HCT116 (cell line): ENCODE measurements around the gene CCDC197. TPM values are rescaled to one million over a fixed set of nuclear protein-coding genes. Genes with fewer than 3 reads are reported as not detected.

ENCODE experiments used
- ATAC-seq: fragments of 200-7000 bp; cut with Tn5 transposase; 2 replicates; pipeline ENCODE4 v1.9.1; 2020; ENCODE audit warnings: mild to moderate bottlenecking, moderate library complexity
- BruUV-seq: library from RNA; stranded (reverse); fragments of 400-500 nt; replicated peaks from 2 replicates; lab custom pipeline; 2021; lab: Mats Ljungman, UMichigan
- CTCF ChIA-PET: fragments of 300-600 bp; sonication (Branson Sonifier 250); formaldehyde crosslinking; loops from one replicate; lab custom pipeline; 2021; ENCODE audit warnings: antibody characterized with exemption; lab: Charles Lee
- POLR2A ChIA-PET: fragments of 300-600, 350-600 bp; sonication (Branson Sonifier 250); formaldehyde crosslinking; loops from one replicate; lab custom pipeline; 2021; ENCODE audit warnings: antibody characterized with exemption; lab: Charles Lee
- RAD21 ChIA-PET, 2 experiments: fragments of 300-600 bp; sonication (Branson Sonifier 250); formaldehyde crosslinking; loops; one replicate each; lab custom pipeline; 2023; ENCODE audit warnings: low total read pairs in 2 of 2; ENCODE audit not compliant: uncharacterized antibody in 2 of 2, unreplicated experiment in 2 of 2, low non-redundant PET in 1 of 2; lab: Charles Lee
- DNase-seq: peaks from one replicate; pipeline ENCODE4 v3.0.0-alpha.2; 2010; ENCODE audit warnings: low read depth, low spot score
- H2AFZ ChIP-seq: fragments of 200-600 bp; shearing (Covaris generic), sonication (generic); 2 replicates; pipeline ENCODE4 v1.6.1; 2017; ENCODE audit warnings: low read depth, mixed run types, mixed read lengths, antibody characterized with exemption, low read length; ENCODE audit not compliant: poor library complexity, severe bottlenecking
- H3K27ac ChIP-seq: 2 replicates; pipeline ENCODE4 v1.5.1; 2012; ENCODE audit warnings: low read depth, low read length
- H3K27me3 ChIP-seq: fragments of 200-600 bp; sonication (generic); 2 replicates; pipeline ENCODE4 v1.6.1; 2016; ENCODE audit warnings: mixed run types, low read length, mixed read lengths; ENCODE audit not compliant: insufficient read depth
- H3K36me3 ChIP-seq, 2 experiments: fragments of 200-500 bp in 1 of 2; fragments of 200-600 bp in 1 of 2; sonication (Bioruptor generic) in 1 of 2; sonication (generic) in 1 of 2; 2 replicates each; pipeline versions ENCODE4 v1.5.1 to v1.6.1; 2014 to 2016; ENCODE audit warnings: low read length in 2 of 2, inconsistent platforms in 1 of 2, mixed read lengths in 1 of 2, mixed run types in 1 of 2; ENCODE audit not compliant: insufficient read depth in 2 of 2, control insufficient read depth in 1 of 2
- H3K4me1 ChIP-seq, 2 experiments: fragments of 200-600 bp in 1 of 2; sonication (generic) in 1 of 2; 2 replicates each; pipeline versions ENCODE4 v1.5.1 to v1.6.1; 2012 to 2017; ENCODE audit warnings: low read length in 2 of 2, inconsistent platforms in 1 of 2, mild to moderate bottlenecking in 1 of 2, mixed read lengths in 1 of 2, mixed run types in 1 of 2, moderate library complexity in 1 of 2; ENCODE audit not compliant: insufficient read depth in 2 of 2, control insufficient read depth in 1 of 2
- H3K4me2 ChIP-seq: fragments of 200-600 bp; sonication (generic); 2 replicates; pipeline ENCODE4 v1.6.1; 2017; ENCODE audit warnings: mixed run types, low read length, mixed read lengths
- H3K4me3 ChIP-seq, 2 experiments: fragments of 200-600 bp in 1 of 2; sonication (generic) in 1 of 2; replicated peaks in 1 of 2; 2 replicates each; pipeline ENCODE4 v1.5.1; 2011 to 2016; ENCODE audit warnings: low read length in 2 of 2, control low read depth in 1 of 2, low read depth in 1 of 2, mild to moderate bottlenecking in 1 of 2, mixed read lengths in 1 of 2, mixed run types in 1 of 2
- H3K79me2 ChIP-seq: fragments of 200-600 bp; sonication (generic); 2 replicates; pipeline ENCODE4 v1.6.1; 2017; ENCODE audit warnings: mild to moderate bottlenecking, mixed run types, low read length, moderate library complexity, mixed read lengths; ENCODE audit not compliant: insufficient read depth
- H3K9ac ChIP-seq: fragments of 200-600 bp; sonication (generic); 2 replicates; pipeline ENCODE4 v1.6.1; 2016; ENCODE audit warnings: low read length, mixed read lengths
- H3K9me2 ChIP-seq: fragments of 200-600 bp; sonication (generic), shearing (Covaris generic); 2 replicates; pipeline ENCODE4 v1.6.1; 2017; ENCODE audit warnings: mixed run types, mild to moderate bottlenecking, moderate library complexity; ENCODE audit not compliant: insufficient read depth
- H3K9me3 ChIP-seq, 2 experiments: fragments of 200-500 bp in 1 of 2; fragments of 200-600 bp in 1 of 2; sonication (Bioruptor generic) in 1 of 2; sonication (generic) in 1 of 2; 2 replicates each; pipeline ENCODE4 v1.6.1; 2014 to 2017; ENCODE audit warnings: low read length in 2 of 2, mixed read lengths in 2 of 2, inconsistent platforms in 1 of 2, low read depth in 1 of 2, mild to moderate bottlenecking in 1 of 2, mixed run types in 1 of 2, moderate library complexity in 1 of 2; ENCODE audit not compliant: control insufficient read depth in 1 of 2, insufficient read depth in 1 of 2
- H4K20me1 ChIP-seq: fragments of 200-600 bp; sonication (generic), shearing (Covaris generic); 2 replicates; pipeline ENCODE4 v1.6.1; 2017; ENCODE audit warnings: mixed run types, mild to moderate bottlenecking, moderate library complexity; ENCODE audit not compliant: insufficient read depth
- CTCF ChIP-seq, 3 experiments: fragments of 200-600 bp in 1 of 3; sonication (generic) in 1 of 3; IDR thresholded peaks in 2 of 3; conservative IDR thresholded peaks in 1 of 3; 2 replicates each; pipeline ENCODE4 v1.5.1; 2012 to 2017; ENCODE audit warnings: low read depth in 2 of 3, low read length in 2 of 3, antibody characterized with exemption in 1 of 3, borderline replicate concordance in 1 of 3, control low read depth in 1 of 3, mild to moderate bottlenecking in 1 of 3, mixed read lengths in 1 of 3, mixed run types in 1 of 3, moderate library complexity in 1 of 3; ENCODE audit not compliant: insufficient read depth in 1 of 3
- EGR1 ChIP-seq: IDR thresholded peaks from 2 replicates; pipeline ENCODE4 v1.6.1; 2012; ENCODE audit warnings: low read depth
- EZH2phosphoT487 ChIP-seq: fragments of 200-600 bp; IDR thresholded peaks from 2 replicates; pipeline ENCODE4 v1.6.1; 2018; ENCODE audit warnings: antibody characterized with exemption, borderline replicate concordance
- FOSL1 ChIP-seq: IDR thresholded peaks from 2 replicates; pipeline ENCODE4 v1.6.1; 2012; ENCODE audit warnings: low read depth
- MAX ChIP-seq: IDR thresholded peaks from 2 replicates; pipeline ENCODE4 v1.6.1; 2012
- POLR2A ChIP-seq: IDR thresholded peaks from 2 replicates; pipeline ENCODE4 v1.7.0; 2011; ENCODE audit warnings: borderline replicate concordance; ENCODE audit not compliant: insufficient read depth, insufficient read length; ENCODE audit errors: extremely low read depth
- RAD21 ChIP-seq: IDR thresholded peaks from 2 replicates; pipeline ENCODE4 v1.6.1; 2012; ENCODE audit warnings: low read depth, mild to moderate bottlenecking
- SIN3A ChIP-seq: IDR thresholded peaks from 2 replicates; pipeline ENCODE4 v1.6.1; 2012; ENCODE audit warnings: low read depth
- SP1 ChIP-seq: IDR thresholded peaks from 2 replicates; pipeline ENCODE4 v1.6.1; 2012; ENCODE audit warnings: low read depth
- ZNF274 ChIP-seq: fragments of 200-500 bp; sonication (Bioruptor generic); IDR thresholded peaks from 2 replicates; pipeline ENCODE4 v1.6.1; 2014; ENCODE audit warnings: mild to moderate bottlenecking, low read depth, low read length, inconsistent platforms
- intact Hi-C: fragments of 100-400 bp; cut with micrococcal nuclease; formaldehyde crosslinking; loops from 2 replicates; pipeline ENCODE4 v1.10.0; 2022
- total RNA-seq: library from RNA; stranded (reverse); gene quantifications from one replicate; pipeline ENCODE4 v1.2.1, GENCODE V29; 2021; ENCODE audit not compliant: unreplicated experiment

The CCDC197 gene
- total RNA-seq, 1 experiment from 2014 or later = not detected

GRCh38 chr14:93970585-93970964 lies 26.5 kb upstream of the CCDC197 start:
- ChIA-PET CTCF (interaction anchor here (0.6 to 8.7 kb wide), 7 partner anchors 10 to 162 kb away, joined by 3 to 120 read pairs (median 4); no protein-coding TSS in a partner anchor), RAD21 (interaction anchor here (0.5 to 2.7 kb wide), 3 partner anchors 31 to 58 kb away, joined by 3 to 21 read pairs (median 10); no protein-coding TSS in a partner anchor), POLR2A (interaction anchor here (1.2 kb wide), 1 partner anchor 31 kb away, joined by 4 read pairs; no protein-coding TSS in a partner anchor)
- BruUV-seq = no TSS peak
- H3K79me2 ChIP-seq = no peaks in the 10 kb centered on the region
- no peaks in the 10 kb centered on the region for H4K20me1 ChIP-seq
- intact Hi-C loops = loop anchor here (1.0 kb wide), 1 partner anchor 31 kb away; no protein-coding TSS in a partner anchor
- peaks cover 0 to 16% of the 10 kb centered on the region in 2 experiments; a peak in 2 of 4 replicates for H3K4me1 ChIP-seq
- no peaks in the 10 kb centered on the region for H3K36me3 ChIP-seq
- DNase-seq = peak; percentile 33
- peak overlapping the region; percentile 16; the same call in 1 of the 2 replicates for H3K4me2 ChIP-seq
- peak overlapping the region; percentile 71 for H2AFZ ChIP-seq
- TF ChIP-seq CTCF (IDR thresholded peaks at IDR 0.05 in 2 of 3, conservative IDR thresholded peaks at IDR 0.05 in 1 of 3; ENCODE audit: borderline replicate concordance in 1 of 3, insufficient read depth in 1 of 3, low read depth in 2 of 3, low read length in 2 of 3) (peak; percentile 47 to 87 (median 63)), MAX (no peak), RAD21 (peak; percentile 90)
- peak; percentile 98 for ATAC-seq
- no peak overlapping the region for H3K27ac ChIP-seq
- no peak overlapping the region for H3K4me3 ChIP-seq
- H3K9me2 ChIP-seq = no peaks in the 10 kb centered on the region
- H3K9me3 ChIP-seq = no peaks in the 10 kb centered on the region
- H3K9ac ChIP-seq = no peak overlapping the region
- H3K27me3 ChIP-seq = no peaks in the 10 kb centered on the region

GRCh38 chr14:93970965-93971634 lies 26.0 kb upstream of the CCDC197 start:
- H3K27ac ChIP-seq = no peak overlapping the region
- peak overlapping the region; percentile 16; the same call in 1 of the 2 replicates for H3K4me2 ChIP-seq
- intact Hi-C loops = loop anchor here (1.0 kb wide), 1 partner anchor 32 kb away; no protein-coding TSS in a partner anchor
- H2AFZ ChIP-seq = peak overlapping the region; percentile 71
- RAD21 ChIA-PET = interaction anchor here (1.3 to 2.7 kb wide), 2 partner anchors 31 to 57 kb away, joined by 4 to 21 read pairs (median 17); no protein-coding TSS in a partner anchor
- POLR2A ChIA-PET = interaction anchor here (1.2 kb wide), 1 partner anchor 31 kb away, joined by 4 read pairs; no protein-coding TSS in a partner anchor
- no peaks in the 10 kb centered on the region for H3K79me2 ChIP-seq
- H3K4me1 ChIP-seq = peaks cover 0 to 11% of the 10 kb centered on the region in 2 experiments; a peak in 2 of 4 replicates
- H3K9me2 ChIP-seq = no peaks in the 10 kb centered on the region
- H3K9me3 ChIP-seq = no peaks in the 10 kb centered on the region
- BruUV-seq = no TSS peak
- H3K27me3 ChIP-seq = no peaks in the 10 kb centered on the region
- TF ChIP-seq MAX (no peak), FOSL1 (no peak), ZNF274 (no peak), SIN3A (no peak), POLR2A (no peak), SP1 (no peak), EGR1 (no peak), EZH2phosphoT487 (no peak)
- CTCF ChIA-PET = interaction anchor here (0.7 to 8.7 kb wide), 4 partner anchors 10 to 31 kb away, joined by 4 to 120 read pairs (median 9); no protein-coding TSS in a partner anchor
- no peak for DNase-seq
- H3K9ac ChIP-seq = no peak overlapping the region
- H4K20me1 ChIP-seq = no peaks in the 10 kb centered on the region
- no peak for ATAC-seq
- H3K36me3 ChIP-seq = no peaks in the 10 kb centered on the region
- no peak overlapping the region for H3K4me3 ChIP-seq
